ENCODE results near the gene CXCL13. TPM values are rescaled to one million over a fixed set of nuclear protein-coding genes. Genes with fewer than 3 reads are reported as not detected.

The CXCL13 gene
- total and polyA plus RNA-seq, 3 experiments from 2014 or later: 0.24 to 3.1 (median 2.3) TPM

- Histone ChIP-seq H3K4me1 (ENCODE audit: insufficient read depth, low read length) (peaks cover 9% of the 10 kb centered on the region), H3K27ac (ENCODE audit: low read depth, low read length) (no peak overlapping the region), H3K27me3 (ENCODE audit: insufficient read depth, low read length, poor library complexity, severe bottlenecking) (no peaks in the 10 kb centered on the region), H3K9me3 (ENCODE audit: low read length) (no peaks in the 10 kb centered on the region), H3K36me3 (ENCODE audit: insufficient read depth, low read length) (no peaks in the 10 kb centered on the region), H3K4me3 (ENCODE audit: low read length) (peak overlapping the region; percentile 24)
- H3K9me3 Mint-ChIP-seq: no peaks in the 10 kb centered on the region
- H3K4me3 Mint-ChIP-seq: peak overlapping the region; percentile 22 to 84 (median 40)
- H3K27ac Mint-ChIP-seq: peak overlapping the region in 7 of 8 donors; percentile 15 to 64 (median 38)
- peaks cover 23 to 46% (median 35%) of the 10 kb centered on the region in 3 donors for H3K4me1 Mint-ChIP-seq
- no peaks in the 10 kb centered on the region for H3K36me3 Mint-ChIP-seq
- DNase-seq: no peak
- ChIA-PET POLR2A (no interaction called here), CTCF (interaction anchor here (0.8 to 2.0 kb wide), 2 partner anchors 8 to 12 kb away, joined by 4 to 8 read pairs; partner anchors contain the start of gene CXCL13)
- no peaks in the 10 kb centered on the region for H3K27me3 Mint-ChIP-seq
Measured at GRCh38 chr4:77593101-77593500, 12.5 kb upstream of the CXCL13 start.

- peaks cover 0 to 3% (median 0%) of the 10 kb centered on the region in 3 donors for H3K36me3 Mint-ChIP-seq
- H3K9me3 Mint-ChIP-seq: no peaks in the 10 kb centered on the region
- H3K4me3 Mint-ChIP-seq: peak overlapping the region in 5 of 7 donors; percentile 34 to 84 (median 71)
- H3K27ac Mint-ChIP-seq: peak overlapping the region in 1 of 8 donors; percentile 1
- DNase-seq: no peak
- peaks cover 23 to 40% (median 35%) of the 10 kb centered on the region in 3 donors for H3K4me1 Mint-ChIP-seq
- Histone ChIP-seq H3K4me3 (ENCODE audit: low read length) (no peak overlapping the region), H3K36me3 (ENCODE audit: insufficient read depth, low read length) (no peaks in the 10 kb centered on the region), H3K27ac (ENCODE audit: low read depth, low read length) (no peak overlapping the region), H3K27me3 (ENCODE audit: insufficient read depth, low read length, poor library complexity, severe bottlenecking) (no peaks in the 10 kb centered on the region), H3K4me1 (ENCODE audit: insufficient read depth, low read length) (peaks cover 9% of the 10 kb centered on the region), H3K9me3 (ENCODE audit: low read length) (no peaks in the 10 kb centered on the region)
- CTCF ChIA-PET: interaction anchor here (1.5 to 2.0 kb wide), 2 partner anchors 11 to 189 kb away, joined by 3 to 8 read pairs; partner anchors contain the start of gene CXCL13
- H3K27me3 Mint-ChIP-seq: no peaks in the 10 kb centered on the region
- POLR2A ChIA-PET: no interaction called here
Measured at GRCh38 chr4:77593993-77594392, 11.6 kb upstream of the CXCL13 start.

- H3K4me1 Mint-ChIP-seq: peaks cover 23 to 43% (median 40%) of the 10 kb centered on the region in 3 donors
- peak overlapping the region in 4 of 7 donors; percentile 5 to 40 (median 21) for H3K4me3 Mint-ChIP-seq
- H3K4me1 ChIP-seq (ENCODE audit: insufficient read depth, low read length): peaks cover 9% of the 10 kb centered on the region
- H3K4me3 ChIP-seq (ENCODE audit: low read length): no peak overlapping the region
- H3K36me3 Mint-ChIP-seq: peaks cover 0 to 3% (median 0%) of the 10 kb centered on the region in 3 donors
- no peaks in the 10 kb centered on the region for H3K9me3 Mint-ChIP-seq
- no peaks in the 10 kb centered on the region for H3K36me3 ChIP-seq (ENCODE audit: insufficient read depth, low read length)
- CTCF ChIA-PET: interaction anchor here (1.4 to 2.0 kb wide), 3 partner anchors 9 to 190 kb away, joined by 3 to 8 read pairs (median 4); partner anchors contain the start of gene CXCL13
- DNase-seq: no peak
- POLR2A ChIA-PET: no interaction called here
- H3K27ac ChIP-seq (ENCODE audit: low read depth, low read length): no peak overlapping the region
- peak overlapping the region in 4 of 8 donors; percentile 2 to 74 (median 21) for H3K27ac Mint-ChIP-seq
- H3K9me3 ChIP-seq (ENCODE audit: low read length): no peaks in the 10 kb centered on the region
- no peaks in the 10 kb centered on the region for H3K27me3 ChIP-seq (ENCODE audit: insufficient read depth, low read length, poor library complexity, severe bottlenecking)
- no peaks in the 10 kb centered on the region for H3K27me3 Mint-ChIP-seq
Measured at GRCh38 chr4:77595364-77595973, 10.2 kb upstream of the CXCL13 start.

GRCh38 chr4:77599378-77599777 is 6.2 kb upstream of the CXCL13 start:
- H3K27ac ChIP-seq (ENCODE audit: low read depth, low read length): no peak overlapping the region
- ChIA-PET CTCF (interaction anchor here (0.8 to 1.1 kb wide), 5 partner anchors 12 to 215 kb away, joined by 3 to 5 read pairs (median 3); no protein-coding TSS in a partner anchor), POLR2A (no interaction called here)
- no peaks in the 10 kb centered on the region for H3K36me3 ChIP-seq (ENCODE audit: insufficient read depth, low read length)
- no peak for DNase-seq
- no peak overlapping the region for H3K4me3 ChIP-seq (ENCODE audit: low read length)
- Mint-ChIP-seq H3K4me3 (no peak overlapping the region), H3K4me1 (peaks cover 9 to 35% (median 21%) of the 10 kb centered on the region in 3 donors), H3K27me3 (no peaks in the 10 kb centered on the region), H3K27ac (no peak overlapping the region), H3K9me3 (no peaks in the 10 kb centered on the region), H3K36me3 (peaks cover 0 to 3% (median 0%) of the 10 kb centered on the region in 3 donors)
- H3K27me3 ChIP-seq (ENCODE audit: insufficient read depth, low read length, poor library complexity, severe bottlenecking): no peaks in the 10 kb centered on the region
- no peaks in the 10 kb centered on the region for H3K9me3 ChIP-seq (ENCODE audit: low read length)
- no peaks in the 10 kb centered on the region for H3K4me1 ChIP-seq (ENCODE audit: insufficient read depth, low read length)

GRCh38 chr4:77600521-77601451 is 4.8 kb upstream of the CXCL13 start:
- Mint-ChIP-seq H3K9me3 (no peaks in the 10 kb centered on the region), H3K4me1 (peaks cover 1 to 20% (median 9%) of the 10 kb centered on the region in 3 donors), H3K27me3 (peaks cover 0 to 2% of the 10 kb centered on the region in 2 donors), H3K4me3 (no peak overlapping the region), H3K36me3 (peaks cover 0 to 3% (median 0%) of the 10 kb centered on the region in 3 donors), H3K27ac (no peak overlapping the region)
- POLR2A ChIA-PET: no interaction called here
- no peaks in the 10 kb centered on the region for H3K4me1 ChIP-seq (ENCODE audit: insufficient read depth, low read length)
- CTCF ChIA-PET: interaction anchor here (0.6 to 2.5 kb wide), 16 partner anchors 8 to 1167 kb away, joined by 3 to 25 read pairs (median 4); no protein-coding TSS in a partner anchor
- H3K4me3 ChIP-seq (ENCODE audit: low read length): no peak overlapping the region
- no peaks in the 10 kb centered on the region for H3K9me3 ChIP-seq (ENCODE audit: low read length)
- no peak overlapping the region for H3K27ac ChIP-seq (ENCODE audit: low read depth, low read length)
- no peaks in the 10 kb centered on the region for H3K27me3 ChIP-seq (ENCODE audit: insufficient read depth, low read length, poor library complexity, severe bottlenecking)
- peak in 1 of 5 donors; percentile 49 for DNase-seq
- H3K36me3 ChIP-seq (ENCODE audit: insufficient read depth, low read length): no peaks in the 10 kb centered on the region

- ChIA-PET POLR2A (no interaction called here), CTCF (interaction anchor here (0.7 to 2.5 kb wide), 11 partner anchors 8 to 1168 kb away, joined by 3 to 25 read pairs (median 4); no protein-coding TSS in a partner anchor)
- Histone ChIP-seq H3K36me3 (ENCODE audit: insufficient read depth, low read length) (no peaks in the 10 kb centered on the region), H3K4me3 (ENCODE audit: low read length) (no peak overlapping the region), H3K27me3 (ENCODE audit: insufficient read depth, low read length, poor library complexity, severe bottlenecking) (no peaks in the 10 kb centered on the region), H3K27ac (ENCODE audit: low read depth, low read length) (no peak overlapping the region), H3K4me1 (ENCODE audit: insufficient read depth, low read length) (no peaks in the 10 kb centered on the region), H3K9me3 (ENCODE audit: low read length) (no peaks in the 10 kb centered on the region)
- Mint-ChIP-seq H3K27me3 (peaks cover 0 to 2% of the 10 kb centered on the region in 2 donors), H3K36me3 (peaks cover 0 to 3% (median 0%) of the 10 kb centered on the region in 3 donors), H3K9me3 (no peaks in the 10 kb centered on the region), H3K4me1 (peaks cover 0 to 18% (median 7%) of the 10 kb centered on the region in 3 donors), H3K27ac (no peak overlapping the region), H3K4me3 (no peak overlapping the region)
- no peak for DNase-seq
Measured at GRCh38 chr4:77601614-77602187, 3.9 kb upstream of the CXCL13 start.

- Mint-ChIP-seq H3K4me3 (no peak overlapping the region), H3K36me3 (no peaks in the 10 kb centered on the region), H3K27me3 (peaks cover 5 to 26% of the 10 kb centered on the region in 2 donors), H3K4me1 (peaks cover 0 to 4% (median 4%) of the 10 kb centered on the region in 3 donors), H3K9me3 (no peaks in the 10 kb centered on the region), H3K27ac (no peak overlapping the region)
- DNase-seq: no peak
- Histone ChIP-seq H3K36me3 (ENCODE audit: insufficient read depth, low read length) (no peaks in the 10 kb centered on the region), H3K27me3 (ENCODE audit: insufficient read depth, low read length, poor library complexity, severe bottlenecking) (no peaks in the 10 kb centered on the region), H3K9me3 (ENCODE audit: low read length) (no peaks in the 10 kb centered on the region), H3K4me1 (ENCODE audit: insufficient read depth, low read length) (no peaks in the 10 kb centered on the region), H3K4me3 (ENCODE audit: low read length) (no peak overlapping the region), H3K27ac (ENCODE audit: low read depth, low read length) (no peak overlapping the region)
- ChIA-PET POLR2A (no interaction called here), CTCF (interaction anchor here (1.5 kb wide), 1 partner anchor 12 kb away, joined by 4 read pairs; no protein-coding TSS in a partner anchor)
Measured at GRCh38 chr4:77613267-77613666, 7.6 kb downstream of the CXCL13 start.

Measured in CD8-positive, alpha-beta memory T cell (primary cell).